Measurements from ENCODE around the gene FANCI. TPM values are rescaled to one million over a fixed set of nuclear protein-coding genes. Genes with fewer than 3 reads are reported as not detected.

The FANCI gene
- total RNA-seq, 6 donors from 2014 or later: 5.0 to 10.9 (median 6.6) TPM

DNA sequence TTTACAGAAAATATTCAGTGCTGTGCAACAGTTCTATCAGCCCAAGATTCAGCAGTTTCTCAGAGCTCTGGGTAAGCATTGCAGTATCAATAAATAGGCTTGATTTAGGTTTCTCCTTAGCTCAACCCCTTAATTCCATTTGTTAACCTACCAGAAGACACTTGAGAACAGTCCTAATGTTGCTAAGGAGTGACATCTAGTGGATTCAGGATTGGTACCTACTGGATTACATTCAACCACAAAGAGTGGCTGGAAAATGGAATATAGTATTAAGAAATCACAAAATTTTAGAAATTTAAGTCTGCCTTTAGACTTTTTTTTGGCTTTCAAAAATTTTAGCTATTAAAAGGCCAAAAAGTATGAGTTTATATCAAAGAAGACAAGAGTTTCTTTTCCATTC is 56.1 kb downstream of the FANCI start:
- no peak for DNase-seq
- TF ChIP-seq POLR2A (IDR thresholded peaks at IDR 0.05) (no peak), EP300 (IDR thresholded peaks at IDR 0.05) (no peak), CTCF (IDR thresholded peaks at IDR 0.05) (peak in 1 of 6 experiments; percentile 11), POLR2AphosphoS5 (IDR thresholded peaks at IDR 0.05) (no peak)
- Histone ChIP-seq H3K9me3 (no peaks in the 10 kb centered on the region), H3K27ac (no peak overlapping the region), H3K4me3 (no peak overlapping the region), H3K36me3 (no peaks in the 10 kb centered on the region), H3K27me3 (no peaks in the 10 kb centered on the region), H3K4me1 (no peaks in the 10 kb centered on the region)
- ATAC-seq (ENCODE audit: low FRiP score in 2 of 2): no peak

DNA sequence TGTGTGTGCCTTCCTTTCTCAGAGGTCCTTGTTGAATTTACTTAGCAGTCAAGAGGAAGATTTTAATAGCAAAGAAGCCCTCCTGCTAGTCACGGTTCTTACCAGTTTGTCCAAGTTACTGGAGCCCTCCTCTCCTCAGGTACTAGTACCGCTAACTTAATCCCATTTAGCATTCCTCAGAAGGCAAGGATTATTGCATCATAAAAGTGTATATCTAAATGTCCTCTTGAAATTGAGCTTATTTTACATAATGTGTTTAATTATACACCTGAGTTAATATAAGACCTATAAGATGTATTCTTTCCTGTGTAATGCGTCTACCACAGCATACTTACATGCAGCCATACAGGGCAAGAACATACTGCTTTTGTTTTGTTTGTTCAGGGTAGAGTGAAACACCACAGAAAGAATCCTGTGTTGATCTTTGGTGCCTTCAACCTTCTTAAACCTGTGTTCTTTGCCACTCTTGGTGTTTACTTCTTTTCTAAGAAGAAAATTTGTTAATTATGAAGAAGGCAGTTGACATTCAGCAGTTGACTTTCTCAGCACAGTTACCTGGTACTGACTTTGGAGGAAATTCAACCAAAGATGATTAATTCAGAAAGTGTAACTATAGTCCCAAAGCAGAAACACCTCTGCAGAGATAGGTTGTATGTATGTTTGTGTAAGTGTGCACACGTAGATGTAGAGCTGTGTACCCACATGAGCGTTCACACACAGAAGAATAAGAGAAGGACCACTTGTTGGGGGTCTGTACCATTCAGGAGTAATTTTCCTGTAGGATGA is 57.7 kb downstream of the FANCI start:
- WGBS, 2 donors: 75 to 80% methylated on average over 5 of the region's 5 CpGs
- H3K36me3 ChIP-seq: peaks cover 0 to 3% (median 0%) of the 10 kb centered on the region in 4 donors

GRCh38 chr15:89303986-89304385 is 60.2 kb downstream of the FANCI start:
- H3K36me3 ChIP-seq: peaks cover 0 to 3% (median 0%) of the 10 kb centered on the region in 4 donors
- WGBS, 2 donors: 91 to 99% methylated on average over 2 of the region's 2 CpGs
- ATAC-seq (ENCODE audit: low FRiP score in 2 of 2) (no peak), DNase-seq (no peak)
- H3K27me3 ChIP-seq: no peaks in the 10 kb centered on the region
- no peaks in the 10 kb centered on the region for H3K4me1 ChIP-seq
- H3K9me3 ChIP-seq: no peaks in the 10 kb centered on the region
- no peak for TF ChIP-seq POLR2A (IDR thresholded peaks at IDR 0.05)
- TF ChIP-seq EP300 (IDR thresholded peaks at IDR 0.05): no peak
- TF ChIP-seq POLR2AphosphoS5 (IDR thresholded peaks at IDR 0.05): no peak
- TF ChIP-seq CTCF (IDR thresholded peaks at IDR 0.05): no peak
- H3K27ac ChIP-seq: no peak overlapping the region
- H3K4me3 ChIP-seq: no peak overlapping the region

More for the DNA sequence above, 57.7 kb downstream of the FANCI start:
- Histone ChIP-seq H3K4me3 (no peak overlapping the region), H3K27me3 (no peaks in the 10 kb centered on the region), H3K4me1 (no peaks in the 10 kb centered on the region), H3K27ac (no peak overlapping the region), H3K9me3 (no peaks in the 10 kb centered on the region)
- ATAC-seq (ENCODE audit: low FRiP score in 2 of 2) (no peak), DNase-seq (no peak)
- no peak for TF ChIP-seq EP300 (IDR thresholded peaks at IDR 0.05)
- TF ChIP-seq POLR2AphosphoS5 (IDR thresholded peaks at IDR 0.05): no peak
- TF ChIP-seq CTCF (IDR thresholded peaks at IDR 0.05): no peak
- no peak for TF ChIP-seq POLR2A (IDR thresholded peaks at IDR 0.05)

DNA sequence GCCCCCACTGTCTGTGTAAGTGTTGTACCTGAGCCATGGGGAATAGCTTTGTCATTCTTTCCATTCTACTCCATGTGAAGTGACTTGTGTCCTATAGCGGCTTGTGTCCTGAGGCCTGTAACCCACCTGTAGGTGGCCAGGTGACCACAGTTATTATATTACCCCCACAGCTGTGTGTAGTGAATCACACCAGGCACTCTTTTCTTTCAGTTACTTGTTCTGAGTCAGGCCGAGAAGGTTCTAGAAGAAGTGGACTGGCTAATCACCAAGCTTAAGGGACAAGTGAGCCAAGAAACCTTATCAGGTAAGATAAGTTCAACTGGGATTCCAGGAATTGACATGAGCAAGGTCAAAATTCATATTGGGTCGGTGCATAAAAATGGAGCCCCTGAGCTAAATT is 61.6 kb downstream of the FANCI start:
- Histone ChIP-seq H3K27ac (no peak overlapping the region), H3K36me3 (peaks cover 0 to 3% (median 0%) of the 10 kb centered on the region in 4 donors), H3K9me3 (no peaks in the 10 kb centered on the region), H3K4me1 (no peaks in the 10 kb centered on the region), H3K4me3 (no peak overlapping the region), H3K27me3 (no peaks in the 10 kb centered on the region)
- 89 to 94% methylated on average over 3 of the region's 3 CpGs for WGBS, 2 donors
- ATAC-seq (ENCODE audit: low FRiP score in 2 of 2) (no peak), DNase-seq (no peak)
- no peak for TF ChIP-seq POLR2AphosphoS5 (IDR thresholded peaks at IDR 0.05)
- no peak for TF ChIP-seq POLR2A (IDR thresholded peaks at IDR 0.05)
- no peak for TF ChIP-seq EP300 (IDR thresholded peaks at IDR 0.05)
- TF ChIP-seq CTCF (IDR thresholded peaks at IDR 0.05): no peak
